Measurements from ENCODE around the gene RBMS2. TPM values are rescaled to one million over a fixed set of nuclear protein-coding genes. Genes with fewer than 3 reads are reported as not detected.

Gene RBMS2
- total RNA-seq, 1 donor from 2014 or later, result 20.6 TPM

DNA sequence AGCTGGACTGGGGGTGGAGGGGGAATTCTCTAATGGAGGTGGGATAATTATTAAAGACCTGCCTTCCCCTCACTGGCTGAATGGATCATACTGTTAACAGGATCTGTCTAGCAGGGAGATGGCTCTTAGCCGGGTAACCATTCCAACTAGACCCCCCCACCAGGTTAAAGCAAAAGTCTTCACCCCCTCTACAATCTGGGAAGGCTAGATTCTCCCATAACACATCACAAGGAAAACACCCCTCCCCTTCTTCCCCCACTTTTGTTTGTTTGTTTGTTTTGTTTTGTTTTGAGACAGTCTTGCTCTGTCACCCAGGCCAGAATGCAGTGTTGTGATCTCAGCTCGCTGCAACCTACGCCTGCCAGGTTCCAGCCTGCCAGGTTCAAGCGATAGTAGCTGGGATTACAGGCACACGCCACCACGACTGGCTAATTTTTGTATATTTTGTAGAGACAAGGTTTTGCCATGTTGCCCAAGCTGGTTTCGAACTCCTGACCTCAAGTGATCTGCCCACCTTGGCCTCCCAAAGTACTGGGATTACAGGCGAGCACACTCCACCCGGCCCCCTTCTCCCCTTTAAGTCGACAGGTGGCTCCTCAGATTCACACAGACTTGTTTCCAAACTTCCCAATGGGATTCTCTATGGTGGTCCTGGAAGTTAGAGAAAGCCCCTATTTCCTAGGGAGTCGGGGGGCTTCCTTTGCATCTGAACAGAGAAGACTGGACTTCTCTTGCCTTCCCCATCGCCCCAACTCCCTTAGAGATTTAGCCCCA is 112.0 kb downstream of the RBMS2 start:
- H3K36me3 ChIP-seq, result peaks cover 0 to 11% of the 10 kb centered on the region in 2 donors
- intact Hi-C loops (cut with DNase I), result loop anchor here (10.0 kb wide), 1 partner anchor 119 kb away; no protein-coding TSS in a partner anchor

DNA sequence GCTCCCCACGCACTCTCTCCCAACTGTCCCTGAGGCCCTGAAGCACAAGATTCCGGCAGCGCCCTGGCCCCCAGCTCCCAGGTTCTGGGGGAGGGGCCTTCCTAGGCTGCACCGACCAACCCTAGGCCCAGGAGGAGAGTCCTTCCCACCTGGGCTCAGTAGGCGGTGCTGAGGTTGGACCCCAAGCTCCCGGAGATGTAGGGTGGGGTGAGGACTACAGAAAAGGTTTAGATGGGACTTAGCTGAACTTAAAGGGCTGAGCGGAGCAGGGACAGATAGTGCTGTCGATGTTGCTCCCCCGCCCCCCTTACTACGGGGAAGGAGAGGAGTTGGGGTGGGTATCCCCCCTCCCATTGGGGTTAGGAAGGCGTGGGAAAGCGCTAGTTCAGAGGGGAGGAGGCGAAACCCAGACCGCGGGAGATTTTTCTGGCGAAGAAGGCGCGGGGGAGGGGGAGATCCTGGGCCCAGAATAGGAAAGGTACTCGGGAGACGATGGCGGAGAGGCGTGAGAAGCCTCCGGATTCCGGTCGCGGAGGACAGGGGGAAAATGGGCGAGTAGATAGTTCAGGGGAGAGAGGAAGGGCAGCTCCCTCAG is 112.7 kb downstream of the RBMS2 start:
- TF ChIP-seq, protein P1, sequence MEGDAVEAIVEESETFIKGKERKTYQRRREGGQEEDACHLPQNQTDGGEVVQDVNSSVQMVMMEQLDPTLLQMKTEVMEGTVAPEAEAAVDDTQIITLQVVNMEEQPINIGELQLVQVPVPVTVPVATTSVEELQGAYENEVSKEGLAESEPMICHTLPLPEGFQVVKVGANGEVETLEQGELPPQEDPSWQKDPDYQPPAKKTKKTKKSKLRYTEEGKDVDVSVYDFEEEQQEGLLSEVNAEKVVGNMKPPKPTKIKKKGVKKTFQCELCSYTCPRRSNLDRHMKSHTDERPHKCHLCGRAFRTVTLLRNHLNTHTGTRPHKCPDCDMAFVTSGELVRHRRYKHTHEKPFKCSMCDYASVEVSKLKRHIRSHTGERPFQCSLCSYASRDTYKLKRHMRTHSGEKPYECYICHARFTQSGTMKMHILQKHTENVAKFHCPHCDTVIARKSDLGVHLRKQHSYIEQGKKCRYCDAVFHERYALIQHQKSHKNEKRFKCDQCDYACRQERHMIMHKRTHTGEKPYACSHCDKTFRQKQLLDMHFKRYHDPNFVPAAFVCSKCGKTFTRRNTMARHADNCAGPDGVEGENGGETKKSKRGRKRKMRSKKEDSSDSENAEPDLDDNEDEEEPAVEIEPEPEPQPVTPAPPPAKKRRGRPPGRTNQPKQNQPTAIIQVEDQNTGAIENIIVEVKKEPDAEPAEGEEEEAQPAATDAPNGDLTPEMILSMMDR (IDR thresholded peaks at IDR 0.05), result no peak
- TF ChIP-seq POLR2A (IDR thresholded peaks at IDR 0.05), result no peak
- peak; percentile 52 to 66 for TF ChIP-seq POLR2AphosphoS5 (IDR thresholded peaks at IDR 0.05; ENCODE audit: insufficient read depth in 1 of 2, low read depth in 1 of 2)
- Histone ChIP-seq H3K27ac (peak overlapping the region; percentile 100), H3K36me3 (peaks cover 0 to 18% of the 10 kb centered on the region in 2 donors), H3K9me3 (no peaks in the 10 kb centered on the region), H3K27me3 (no peaks in the 10 kb centered on the region), H3K4me1 (peaks cover 60% of the 10 kb centered on the region), H3K4me3 (peak overlapping the region; percentile 74 to 94)
- intact Hi-C loops (cut with DNase I), result loop anchor here (10.0 kb wide), 1 partner anchor 120 kb away; no protein-coding TSS in a partner anchor
- no peak for DNase-seq (ENCODE audit: extremely low spot score in 2 of 2)

More for the DNA sequence above, 112.0 kb downstream of the RBMS2 start:
- Histone ChIP-seq H3K9me3 (no peaks in the 10 kb centered on the region), H3K27me3 (no peaks in the 10 kb centered on the region), H3K4me3 (peak overlapping the region; percentile 74 to 94), H3K27ac (peak overlapping the region; percentile 100), H3K4me1 (peaks cover 63% of the 10 kb centered on the region)
- no peak for DNase-seq (ENCODE audit: extremely low spot score in 2 of 2)
- TF ChIP-seq, protein P1 (IDR thresholded peaks at IDR 0.05), result no peak
- TF ChIP-seq POLR2A (IDR thresholded peaks at IDR 0.05) (no peak), POLR2AphosphoS5 (IDR thresholded peaks at IDR 0.05; ENCODE audit: insufficient read depth in 1 of 2, low read depth in 1 of 2) (no peak)

DNA sequence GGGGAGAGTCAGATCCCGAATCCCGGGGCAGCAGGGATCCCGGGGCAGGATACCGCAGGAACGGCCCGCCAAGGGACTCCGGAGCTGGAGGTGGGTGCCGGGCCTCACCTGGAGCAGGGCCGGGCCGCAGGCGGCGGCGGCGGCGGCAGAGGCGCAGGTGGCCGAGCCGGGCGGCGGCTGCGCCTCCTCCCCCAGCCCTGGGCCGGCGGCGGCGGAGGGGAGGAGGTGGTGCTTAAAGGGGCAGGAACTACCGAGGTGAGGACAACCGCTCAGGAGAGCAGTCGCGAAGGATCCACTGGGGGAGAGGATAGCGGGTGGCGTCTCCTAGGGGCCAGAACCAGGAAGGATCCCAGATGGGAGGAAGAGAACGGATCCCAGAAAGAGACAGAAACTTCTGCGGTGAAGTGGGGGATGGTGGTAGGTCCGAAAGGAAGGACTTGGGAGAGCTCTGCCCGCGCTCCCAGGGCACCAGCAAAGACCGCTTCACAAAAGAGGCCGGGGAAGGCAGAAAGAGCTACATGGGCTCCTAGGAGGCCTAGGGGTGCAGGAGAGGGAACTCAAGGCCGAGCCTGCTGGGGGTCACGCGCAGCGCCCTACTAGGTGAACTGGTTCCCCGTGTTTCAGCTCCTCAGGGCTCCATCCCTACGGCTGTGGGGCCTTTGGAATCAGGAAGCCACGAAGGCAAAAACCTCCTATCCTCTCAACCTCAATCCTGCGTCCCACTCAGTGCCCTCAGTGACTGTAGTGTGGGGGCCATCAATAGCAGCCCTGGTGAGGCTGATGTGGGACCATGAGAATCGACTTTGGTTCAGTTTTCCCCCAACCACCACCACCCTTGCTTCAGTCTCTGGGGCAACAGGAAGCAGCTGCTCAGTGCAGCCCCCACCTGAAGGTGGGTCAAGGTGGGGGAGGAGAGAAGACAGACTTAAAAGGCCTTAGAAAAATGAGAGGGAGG is 113.5 kb downstream of the RBMS2 start:
- no peaks in the 10 kb centered on the region for H3K9me3 ChIP-seq
- H3K4me3 ChIP-seq, result peak overlapping the region; percentile 74 to 94
- H3K27me3 ChIP-seq, result no peaks in the 10 kb centered on the region
- TF ChIP-seq, protein P1 (IDR thresholded peaks at IDR 0.05), result peak in 1 of 3 experiments; percentile 26
- peak; percentile 38 to 67 for TF ChIP-seq POLR2AphosphoS5 (IDR thresholded peaks at IDR 0.05; ENCODE audit: insufficient read depth in 1 of 2, low read depth in 1 of 2)
- peak; percentile 19 to 65 for TF ChIP-seq POLR2A (IDR thresholded peaks at IDR 0.05)
- peak overlapping the region; percentile 100 for H3K27ac ChIP-seq
- intact Hi-C loops (cut with DNase I), result loop anchor here (10.0 kb wide), 1 partner anchor 120 kb away; no protein-coding TSS in a partner anchor
- DNase-seq (ENCODE audit: extremely low spot score in 2 of 2), result peak in 1 of 2 donors; percentile 91
- H3K4me1 ChIP-seq, result peaks cover 60% of the 10 kb centered on the region
- H3K36me3 ChIP-seq, result peaks cover 0 to 25% of the 10 kb centered on the region in 2 donors

DNA sequence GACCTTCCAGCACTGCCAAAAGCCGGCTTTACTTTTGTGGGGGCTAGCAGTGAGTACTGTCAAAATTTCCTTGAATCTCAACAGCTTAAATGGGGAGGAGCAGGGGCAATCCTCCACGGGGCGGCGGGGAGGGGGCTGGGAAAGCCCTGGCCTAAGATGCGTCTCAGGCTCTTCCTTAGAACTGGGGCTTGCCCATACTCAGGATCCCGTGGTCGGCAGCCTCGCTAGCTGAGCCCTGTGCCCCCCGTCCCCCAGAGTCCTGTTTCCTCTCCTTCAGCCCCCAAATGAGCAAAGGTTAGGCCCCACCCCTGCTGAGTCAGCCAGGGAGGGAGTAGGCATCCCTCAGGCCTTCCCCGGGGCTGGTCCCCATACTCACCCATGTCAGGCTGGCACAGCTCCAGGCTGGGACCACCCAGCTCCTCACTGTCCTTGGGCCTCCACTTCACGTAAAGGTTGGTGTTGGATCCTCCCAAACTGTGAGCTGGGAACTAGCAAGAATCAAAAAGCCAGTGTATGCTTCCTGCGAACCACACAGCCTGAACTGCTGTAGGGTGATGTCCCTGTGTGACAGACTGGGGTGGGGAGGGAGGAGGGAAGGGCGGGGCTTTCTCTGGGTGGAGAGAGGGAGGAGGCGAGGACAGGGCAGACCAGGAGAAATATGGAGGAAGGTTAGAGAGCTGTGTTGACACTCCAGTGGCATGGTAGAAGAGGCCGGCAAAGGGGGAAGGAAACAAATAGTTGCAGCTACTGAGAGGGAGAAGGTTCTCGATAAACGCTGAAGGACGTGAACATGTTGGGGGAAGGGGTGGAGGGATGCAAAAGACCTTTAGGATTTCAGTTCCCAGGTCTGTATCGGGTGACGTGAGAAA is 114.4 kb downstream of the RBMS2 start:
- H3K9me3 ChIP-seq, result no peaks in the 10 kb centered on the region
- peak overlapping the region; percentile 74 to 94 for H3K4me3 ChIP-seq
- TF ChIP-seq POLR2A (IDR thresholded peaks at IDR 0.05) (peak in 1 of 2 donors; percentile 80), POLR2AphosphoS5 (IDR thresholded peaks at IDR 0.05; ENCODE audit: insufficient read depth in 1 of 2, low read depth in 1 of 2) (peak in 1 of 2 donors; percentile 93)
- TF ChIP-seq, protein P1 (IDR thresholded peaks at IDR 0.05), result no peak
- H3K4me1 ChIP-seq, result peaks cover 52% of the 10 kb centered on the region
- peak in 1 of 2 donors; percentile 98 for DNase-seq (ENCODE audit: extremely low spot score in 2 of 2)
- H3K27me3 ChIP-seq, result no peaks in the 10 kb centered on the region
- peak overlapping the region; percentile 100 for H3K27ac ChIP-seq
- H3K36me3 ChIP-seq, result peaks cover 0 to 35% of the 10 kb centered on the region in 2 donors
- intact Hi-C loops (cut with DNase I), result loop anchor here (10.0 kb wide), 1 partner anchor 121 kb away; no protein-coding TSS in a partner anchor

Measured in vagina (tissue), 2 donors.